Activated CD4-positive, alpha-beta T cell treated with anti-CD3 and anti-CD28 coated beads for 36 hours (primary cell): ENCODE measurements around the gene GRAMD1B. TPM values are rescaled to one million over a fixed set of nuclear protein-coding genes. Genes with fewer than 3 reads are reported as not detected.

ENCODE experiments used
- ATAC-seq: fragments of 200-7000 bp; cut with Tn5 transposase; one replicate; pipeline ENCODE4 v1.10.0; 2021; ENCODE audit warnings: mild to moderate bottlenecking, moderate library complexity
- CTCF ChIA-PET: fragments of 350-600 bp; sonication (Branson Sonifier 250); formaldehyde crosslinking; loops from one replicate; lab custom pipeline; 2021; ENCODE audit warnings: antibody characterized with exemption; lab: Charles Lee
- POLR2A ChIA-PET: fragments of 350-600 bp; sonication (Branson Sonifier 250); formaldehyde crosslinking; loops from one replicate; lab custom pipeline; 2021; ENCODE audit warnings: antibody characterized with exemption, inconsistent platforms; lab: Charles Lee
- DNase-seq: peaks from one replicate; pipeline ENCODE4 v3.0.0-alpha.2; 2020
- H3K27ac Mint-ChIP-seq: one replicate; pipeline ENCODE4 v1.8.0; 2021; ENCODE audit warnings: mixed read lengths
- H3K27me3 Mint-ChIP-seq: one replicate; pipeline ENCODE4 v1.8.0; 2021; ENCODE audit warnings: mixed read lengths
- H3K36me3 Mint-ChIP-seq: one replicate; pipeline ENCODE4 v1.8.0; 2021; ENCODE audit warnings: low read depth, mixed read lengths
- H3K4me1 Mint-ChIP-seq: one replicate; pipeline ENCODE4 v1.8.0; 2021; ENCODE audit warnings: mixed read lengths
- H3K4me3 Mint-ChIP-seq: one replicate; pipeline ENCODE4 v1.8.0; 2021; ENCODE audit warnings: mild to moderate bottlenecking, moderate library complexity, mixed read lengths
- H3K9me3 Mint-ChIP-seq: one replicate; pipeline ENCODE4 v1.8.0; 2021; ENCODE audit warnings: low read depth, mixed read lengths
- intact Hi-C, 2 experiments: fragments of 100-400 bp; cut with DNase I in 1 of 2; cut with micrococcal nuclease in 1 of 2; formaldehyde crosslinking; loops; one replicate each; pipeline versions ENCODE4 v1.14.2 to v1.15.1; 2022 to 2024; cut with DNase I, micrococcal nuclease
- total RNA-seq, 2 experiments: library from RNA; stranded (reverse); gene quantifications; one replicate each; pipeline ENCODE4 v1.2.3, GENCODE V29; 2021

Gene GRAMD1B
- total RNA-seq, 2 experiments from 2014 or later: 38.6 to 45.7 TPM

GRCh38 chr11:123392431-123392830, 37.6 kb upstream of the GRAMD1B start:
- Mint-ChIP-seq H3K4me3 (no peak overlapping the region), H3K27ac (no peak overlapping the region), H3K36me3 (no peaks in the 10 kb centered on the region), H3K9me3 (no peaks in the 10 kb centered on the region), H3K4me1 (peaks cover 11% of the 10 kb centered on the region), H3K27me3 (peaks cover 12% of the 10 kb centered on the region)
- ChIA-PET CTCF (interaction anchor here (0.5 kb wide), 1 partner anchor 281 kb away, joined by 4 read pairs; no protein-coding TSS in a partner anchor), POLR2A (no interaction called here)
- ATAC-seq (peak; percentile 19), DNase-seq (no peak)
- intact Hi-C loops: no loop called here

- ATAC-seq (no peak), DNase-seq (no peak)
- Mint-ChIP-seq H3K27me3 (peaks cover 12% of the 10 kb centered on the region), H3K9me3 (no peaks in the 10 kb centered on the region), H3K4me1 (peaks cover 11% of the 10 kb centered on the region), H3K36me3 (no peaks in the 10 kb centered on the region), H3K4me3 (no peak overlapping the region), H3K27ac (no peak overlapping the region)
- intact Hi-C loops: no loop called here
- ChIA-PET CTCF (interaction anchor here (0.6 kb wide), 1 partner anchor 14 kb away, joined by 3 read pairs; no protein-coding TSS in a partner anchor), POLR2A (interaction anchor here (0.6 kb wide), 1 partner anchor 10 kb away, joined by 3 read pairs; no protein-coding TSS in a partner anchor)
These were observed 37.2 kb upstream of the GRAMD1B start for GRCh38 chr11:123392844-123393243.

- intact Hi-C loops: no loop called here
- DNase-seq: no peak
These were observed 36.6 kb upstream of the GRAMD1B start for GRCh38 chr11:123393312-123393927.

GRCh38 chr11:123404676-123405075, 25.4 kb upstream of the GRAMD1B start:
- H3K9me3 Mint-ChIP-seq: no peaks in the 10 kb centered on the region
- H3K27ac Mint-ChIP-seq: peak overlapping the region; percentile 38
- CTCF ChIA-PET: interaction anchor here (0.7 kb wide), 1 partner anchor 777 kb away, joined by 3 read pairs; no protein-coding TSS in a partner anchor
- H3K4me1 Mint-ChIP-seq: peaks cover 26% of the 10 kb centered on the region
- peaks cover 7% of the 10 kb centered on the region for H3K27me3 Mint-ChIP-seq
- POLR2A ChIA-PET: no interaction called here
- ATAC-seq (no peak), DNase-seq (no peak)
- intact Hi-C loops: loop anchor here in 1 of 2 experiments (10.0 kb wide), 1 partner anchor 150 kb away; no protein-coding TSS in a partner anchor
- no peaks in the 10 kb centered on the region for H3K36me3 Mint-ChIP-seq
- no peak overlapping the region for H3K4me3 Mint-ChIP-seq

More at GRCh38 chr11:123393312-123393927, 36.6 kb upstream of the GRAMD1B start:
- peaks cover 12% of the 10 kb centered on the region for H3K27me3 Mint-ChIP-seq
- no peak for ATAC-seq
- no peaks in the 10 kb centered on the region for H3K9me3 Mint-ChIP-seq
- no peak overlapping the region for H3K27ac Mint-ChIP-seq
- H3K36me3 Mint-ChIP-seq: no peaks in the 10 kb centered on the region
- ChIA-PET POLR2A (interaction anchor here (0.6 kb wide), 1 partner anchor 9 kb away, joined by 3 read pairs; no protein-coding TSS in a partner anchor), CTCF (interaction anchor here (0.6 kb wide), 1 partner anchor 13 kb away, joined by 3 read pairs; no protein-coding TSS in a partner anchor)
- H3K4me1 Mint-ChIP-seq: peaks cover 11% of the 10 kb centered on the region
- no peak overlapping the region for H3K4me3 Mint-ChIP-seq

GRCh38 chr11:123405123-123405592, 24.9 kb upstream of the GRAMD1B start:
- ChIA-PET POLR2A (interaction anchor here (1.3 kb wide), 1 partner anchor 73 kb away, joined by 3 read pairs; no protein-coding TSS in a partner anchor), CTCF (interaction anchor here (0.7 to 3.9 kb wide), 3 partner anchors 30 to 777 kb away, joined by 3 to 40 read pairs (median 12); no protein-coding TSS in a partner anchor)
- Mint-ChIP-seq H3K36me3 (no peaks in the 10 kb centered on the region), H3K27me3 (peaks cover 7% of the 10 kb centered on the region), H3K4me3 (no peak overlapping the region), H3K27ac (peak overlapping the region; percentile 38), H3K4me1 (peaks cover 26% of the 10 kb centered on the region), H3K9me3 (no peaks in the 10 kb centered on the region)
- no peak for ATAC-seq
- intact Hi-C loops: loop anchor here in 1 of 2 experiments (10.0 kb wide), 1 partner anchor 150 kb away; no protein-coding TSS in a partner anchor
- DNase-seq: no peak

GRCh38 chr11:123406441-123407129, 23.5 kb upstream of the GRAMD1B start:
- Mint-ChIP-seq H3K27me3 (peaks cover 5% of the 10 kb centered on the region), H3K4me3 (peak overlapping the region; percentile 33), H3K9me3 (no peaks in the 10 kb centered on the region), H3K36me3 (no peaks in the 10 kb centered on the region), H3K4me1 (peaks cover 26% of the 10 kb centered on the region), H3K27ac (peak overlapping the region; percentile 51)
- ATAC-seq (peak; percentile 64), DNase-seq (no peak)
- ChIA-PET POLR2A (interaction anchor here (1.3 kb wide), 1 partner anchor 72 kb away, joined by 3 read pairs; no protein-coding TSS in a partner anchor), CTCF (interaction anchor here (0.6 to 3.9 kb wide), 34 partner anchors 9 to 618 kb away, joined by 3 to 83 read pairs (median 7); partner anchors contain the start of gene GRAMD1B)
- intact Hi-C loops: loop anchor here (1.0 to 10.0 kb wide), 7 partner anchors 24 to 149 kb away; partner anchors contain the start of gene GRAMD1B (in 1 of the 2)

- intact Hi-C loops: loop anchor here (1.0 to 10.0 kb wide), 7 partner anchors 23 to 148 kb away; partner anchors contain the start of gene GRAMD1B (in 1 of the 2)
- ChIA-PET POLR2A (no interaction called here), CTCF (interaction anchor here (0.6 to 3.9 kb wide), 53 partner anchors 10 to 619 kb away, joined by 3 to 83 read pairs (median 4); partner anchors contain the start of gene GRAMD1B)
- Mint-ChIP-seq H3K27ac (peak overlapping the region; percentile 63), H3K4me1 (peaks cover 26% of the 10 kb centered on the region), H3K4me3 (peak overlapping the region; percentile 33), H3K27me3 (peaks cover 5% of the 10 kb centered on the region), H3K9me3 (no peaks in the 10 kb centered on the region), H3K36me3 (no peaks in the 10 kb centered on the region)
- peak; percentile 74 for ATAC-seq
- peak; percentile 79 for DNase-seq
These were observed 22.7 kb upstream of the GRAMD1B start for GRCh38 chr11:123407130-123407995.

- H3K27me3 Mint-ChIP-seq: peaks cover 5% of the 10 kb centered on the region
- no peaks in the 10 kb centered on the region for H3K9me3 Mint-ChIP-seq
- ATAC-seq: no peak
- CTCF ChIA-PET: interaction anchor here (0.6 to 3.9 kb wide), 46 partner anchors 9 to 338 kb away, joined by 3 to 83 read pairs (median 4); partner anchors contain the start of gene GRAMD1B
- no peak for DNase-seq
- H3K4me3 Mint-ChIP-seq: no peak overlapping the region
- intact Hi-C loops: loop anchor here (1.0 to 10.0 kb wide), 7 partner anchors 22 to 147 kb away; partner anchors contain the start of gene GRAMD1B (in 1 of the 2)
- H3K36me3 Mint-ChIP-seq: no peaks in the 10 kb centered on the region
- peaks cover 26% of the 10 kb centered on the region for H3K4me1 Mint-ChIP-seq
- no peak overlapping the region for H3K27ac Mint-ChIP-seq
- POLR2A ChIA-PET: no interaction called here
These were observed 22.0 kb upstream of the GRAMD1B start for GRCh38 chr11:123407996-123408597.

GRCh38 chr11:123408619-123409455, 21.2 kb upstream of the GRAMD1B start:
- H3K27ac Mint-ChIP-seq: no peak overlapping the region
- H3K4me3 Mint-ChIP-seq: no peak overlapping the region
- H3K4me1 Mint-ChIP-seq: peaks cover 26% of the 10 kb centered on the region
- ATAC-seq (no peak), DNase-seq (no peak)
- H3K36me3 Mint-ChIP-seq: no peaks in the 10 kb centered on the region
- intact Hi-C loops: loop anchor here in 1 of 2 experiments (10.0 kb wide), 1 partner anchor 146 kb away; no protein-coding TSS in a partner anchor
- CTCF ChIA-PET: interaction anchor here (0.8 to 3.9 kb wide), 17 partner anchors 8 to 339 kb away, joined by 3 to 83 read pairs (median 7); partner anchors contain the start of gene GRAMD1B
- peaks cover 5% of the 10 kb centered on the region for H3K27me3 Mint-ChIP-seq
- POLR2A ChIA-PET: interaction anchor here (0.6 kb wide), 1 partner anchor 51 kb away, joined by 3 read pairs; no protein-coding TSS in a partner anchor
- H3K9me3 Mint-ChIP-seq: no peaks in the 10 kb centered on the region
